ENCODE data around the gene HOXA3. TPM values are rescaled to one million over a fixed set of nuclear protein-coding genes. Genes with fewer than 3 reads are reported as not detected.
A peak's percentile ranks its signal among the peaks of the same experiment; 100 is the strongest.

The HOXA3 gene
- total RNA-seq, 3 donors from 2014 or later (not counting 1 experiment from before 2014, with no cell fraction given) = 0.32 to 0.78 (median 0.35) TPM

GRCh38 chr7:27179503-27180430 lies 27.4 kb upstream of the HOXA3 start:
- WGBS (ENCODE audit: insufficient coverage) = 23% methylated on average over 55 of the region's 56 CpGs
- Mint-ChIP-seq H3K27ac (no peak overlapping the region), H3K4me1 (peaks cover 10 to 20% of the 10 kb centered on the region in 2 donors), H3K4me3 (peak overlapping the region; percentile 52), H3K9me3 (no peaks in the 10 kb centered on the region), H3K27me3 (ENCODE audit: low read depth in 2 of 2) (peaks cover 50 to 71% of the 10 kb centered on the region in 2 donors), H3K36me3 (peaks cover 7% of the 10 kb centered on the region)
- Histone ChIP-seq H3K4me1 (ENCODE audit: control insufficient read depth, insufficient read depth, low read length) (peaks cover 29% of the 10 kb centered on the region), H3K36me3 (ENCODE audit: control insufficient read depth, insufficient read depth, low read length) (no peaks in the 10 kb centered on the region), H3K27ac (ENCODE audit: low read length) (no peak overlapping the region), H3K4me3 (ENCODE audit: low read length) (no peak overlapping the region), H3K27me3 (ENCODE audit: control insufficient read depth, insufficient read depth, low read length) (peaks cover 69% of the 10 kb centered on the region), H3K9me3 (ENCODE audit: control insufficient read depth, insufficient read depth, low read length) (no peaks in the 10 kb centered on the region)
- peak; percentile 92 for TF ChIP-seq CTCF (IDR thresholded peaks at IDR 0.05)
- ATAC-seq (peak; percentile 80 to 86 (median 84)), DNase-seq (peak; percentile 69 to 84)
- intact Hi-C loops (cut with micrococcal nuclease) = no loop called here

GRCh38 chr7:27179030-27179429 lies 26.6 kb upstream of the HOXA3 start:
- intact Hi-C loops (cut with micrococcal nuclease) = no loop called here
- Mint-ChIP-seq H3K36me3 (peaks cover 7% of the 10 kb centered on the region), H3K4me3 (no peak overlapping the region), H3K27me3 (ENCODE audit: low read depth in 2 of 2) (peaks cover 47 to 65% of the 10 kb centered on the region in 2 donors), H3K4me1 (peaks cover 7 to 16% of the 10 kb centered on the region in 2 donors), H3K9me3 (no peaks in the 10 kb centered on the region), H3K27ac (no peak overlapping the region)
- Histone ChIP-seq H3K36me3 (ENCODE audit: control insufficient read depth, insufficient read depth, low read length) (no peaks in the 10 kb centered on the region), H3K9me3 (ENCODE audit: control insufficient read depth, insufficient read depth, low read length) (no peaks in the 10 kb centered on the region), H3K4me1 (ENCODE audit: control insufficient read depth, insufficient read depth, low read length) (peaks cover 30% of the 10 kb centered on the region), H3K4me3 (ENCODE audit: low read length) (no peak overlapping the region), H3K27ac (ENCODE audit: low read length) (no peak overlapping the region), H3K27me3 (ENCODE audit: control insufficient read depth, insufficient read depth, low read length) (peaks cover 70% of the 10 kb centered on the region)
- TF ChIP-seq CTCF (IDR thresholded peaks at IDR 0.05) = no peak
- no peak for ATAC-seq
- 86% methylated on average over 14 of the region's 14 CpGs for WGBS (ENCODE audit: insufficient coverage)
- DNase-seq = no peak

GRCh38 chr7:27178366-27178765 lies 26.0 kb upstream of the HOXA3 start:
- DNase-seq (no peak), ATAC-seq (no peak)
- no peak overlapping the region for H3K4me3 ChIP-seq (ENCODE audit: low read length)
- Mint-ChIP-seq H3K27me3 (ENCODE audit: low read depth in 2 of 2) (peaks cover 47 to 61% of the 10 kb centered on the region in 2 donors), H3K4me1 (peaks cover 7 to 12% of the 10 kb centered on the region in 2 donors), H3K27ac (no peak overlapping the region), H3K36me3 (peaks cover 7% of the 10 kb centered on the region), H3K4me3 (no peak overlapping the region), H3K9me3 (no peaks in the 10 kb centered on the region)
- no peaks in the 10 kb centered on the region for H3K9me3 ChIP-seq (ENCODE audit: control insufficient read depth, insufficient read depth, low read length)
- H3K4me1 ChIP-seq (ENCODE audit: control insufficient read depth, insufficient read depth, low read length) = peaks cover 24% of the 10 kb centered on the region
- 98% methylated on average over 5 of the region's 6 CpGs for WGBS (ENCODE audit: insufficient coverage)
- intact Hi-C loops (cut with micrococcal nuclease) = no loop called here
- no peak for TF ChIP-seq CTCF (IDR thresholded peaks at IDR 0.05)
- no peak overlapping the region for H3K27ac ChIP-seq (ENCODE audit: low read length)
- peaks cover 64% of the 10 kb centered on the region for H3K27me3 ChIP-seq (ENCODE audit: control insufficient read depth, insufficient read depth, low read length)
- H3K36me3 ChIP-seq (ENCODE audit: control insufficient read depth, insufficient read depth, low read length) = no peaks in the 10 kb centered on the region
